Left lung (tissue), 10 donors: ENCODE measurements around the gene EPHA4. TPM values are rescaled to one million over a fixed set of nuclear protein-coding genes. Genes with fewer than 3 reads are reported as not detected.
A peak's percentile ranks its signal among the peaks of the same experiment; 100 is the strongest.

Experiments used
- ATAC-seq: fragments of 200-7000 bp; cut with Tn5 transposase; one replicate; pipeline ENCODE4 v1.9.1; 2020; ENCODE audit warnings: moderate library complexity
- DNase-seq, 4 donors: peaks; one replicate each; pipeline ENCODE4 v3.0.0-alpha.2; 2013 to 2020
- H3K27ac ChIP-seq, 2 donors: fragments of 200-600 bp; sonication (generic) in 1 of 2; one replicate each; pipeline versions ENCODE4 v1.5.0 to v1.8.0; 2020 to 2021
- H3K27me3 ChIP-seq, 2 donors: fragments of 200-600 bp; sonication (generic) in 1 of 2; one replicate each; pipeline versions ENCODE4 v1.5.0 to v1.8.0; 2020 to 2021
- H3K36me3 ChIP-seq, 2 donors: fragments of 200-600 bp; sonication (generic) in 1 of 2; one replicate each; pipeline versions ENCODE4 v1.5.0 to v1.8.0; 2020 to 2021
- H3K4me1 ChIP-seq, 2 donors: fragments of 200-600 bp; one replicate each; pipeline ENCODE4 v1.8.0; 2021
- H3K4me3 ChIP-seq, 2 donors: fragments of 200-600 bp; sonication (generic) in 1 of 2; one replicate each; pipeline versions ENCODE4 v1.5.0 to v1.8.0; 2020 to 2021; ENCODE audit warnings: mild to moderate bottlenecking in 1 of 2
- H3K9me3 ChIP-seq, 2 donors: fragments of 200-600 bp; sonication (generic) in 1 of 2; one replicate each; pipeline versions ENCODE4 v1.5.0 to v1.8.0; 2020 to 2021
- intact Hi-C, 2 donors: fragments of 100-400 bp; cut with DNase I; formaldehyde crosslinking; loops; one replicate each; pipeline versions ENCODE4 v1.11.2 to v1.14.2; 2022
- polyA plus RNA-seq, 6 donors: library from polyadenylated mRNA; unstranded; fragments of 120-200 nt; gene quantifications; one replicate each; pipeline ENCODE4 v1.2.1, GENCODE V29; 2013; ENCODE audit not compliant: insufficient read length in 6 of 6
- total RNA-seq, 2 donors: library from RNA; stranded (reverse); fragmentation: NEBNext Ultra II Directional; extraction: Animal tissue kit (Norgen Biotek cat#: 25700); gene quantifications; one replicate each; pipeline ENCODE4 v1.2.1, GENCODE V29; 2021
- TF ChIP-seq, protein P1 (sequence below), 2 donors: fragments of 200-600 bp; sonication (generic) in 1 of 2; IDR thresholded peaks; one replicate each; pipeline versions ENCODE4 v1.5.0 to v1.8.0; 2021; ENCODE audit warnings: antibody characterized with exemption in 2 of 2
- donor health status: DM: no; HTN: yes; CAD: no.
- donor health status: DM: no; HTN: no; CAD: no.

Gene EPHA4
- total and polyA plus RNA-seq, 8 donors = 17.7 to 41.0 (median 24.8) TPM

DNA sequence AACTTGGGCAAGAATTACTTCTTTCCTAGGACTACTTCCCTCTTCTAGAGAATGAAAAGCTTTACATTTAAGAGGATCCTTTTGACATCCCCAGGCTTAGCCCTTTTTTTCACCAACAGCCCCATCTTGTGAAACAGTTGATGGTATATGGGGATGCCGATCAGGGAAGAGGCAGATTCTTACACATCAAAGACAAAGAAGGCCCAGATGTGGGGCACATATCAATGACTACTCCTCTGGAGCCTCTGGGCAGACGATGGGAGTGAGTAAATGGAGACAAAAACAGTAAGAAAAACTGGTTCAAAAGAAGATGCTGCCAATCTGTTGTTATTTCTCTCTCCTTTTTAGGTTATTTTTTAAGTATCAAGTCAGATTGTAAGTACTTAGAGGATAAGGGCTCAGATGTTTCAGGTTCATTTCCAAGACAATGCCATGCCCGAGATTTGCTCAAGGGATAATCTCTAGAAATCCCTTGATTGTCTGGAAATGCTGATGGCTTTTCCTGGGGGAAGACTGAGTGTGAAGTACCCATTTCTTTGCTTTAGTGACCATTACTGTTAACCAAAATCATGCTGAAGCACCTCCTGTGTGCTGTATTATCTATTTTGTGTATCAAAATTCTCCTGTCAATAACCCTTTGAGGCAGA, 117.5 kb downstream of the EPHA4 start:
- H3K36me3 ChIP-seq = no peaks in the 10 kb centered on the region
- no peak overlapping the region for H3K4me3 ChIP-seq
- H3K9me3 ChIP-seq = no peaks in the 10 kb centered on the region
- no peak overlapping the region for H3K27ac ChIP-seq
- H3K4me1 ChIP-seq = peaks cover 0 to 3% of the 10 kb centered on the region in 2 donors
- H3K27me3 ChIP-seq = no peaks in the 10 kb centered on the region
- ATAC-seq = no peak
- intact Hi-C loops = no loop called here
- no peak for DNase-seq
- TF ChIP-seq, protein P1, sequence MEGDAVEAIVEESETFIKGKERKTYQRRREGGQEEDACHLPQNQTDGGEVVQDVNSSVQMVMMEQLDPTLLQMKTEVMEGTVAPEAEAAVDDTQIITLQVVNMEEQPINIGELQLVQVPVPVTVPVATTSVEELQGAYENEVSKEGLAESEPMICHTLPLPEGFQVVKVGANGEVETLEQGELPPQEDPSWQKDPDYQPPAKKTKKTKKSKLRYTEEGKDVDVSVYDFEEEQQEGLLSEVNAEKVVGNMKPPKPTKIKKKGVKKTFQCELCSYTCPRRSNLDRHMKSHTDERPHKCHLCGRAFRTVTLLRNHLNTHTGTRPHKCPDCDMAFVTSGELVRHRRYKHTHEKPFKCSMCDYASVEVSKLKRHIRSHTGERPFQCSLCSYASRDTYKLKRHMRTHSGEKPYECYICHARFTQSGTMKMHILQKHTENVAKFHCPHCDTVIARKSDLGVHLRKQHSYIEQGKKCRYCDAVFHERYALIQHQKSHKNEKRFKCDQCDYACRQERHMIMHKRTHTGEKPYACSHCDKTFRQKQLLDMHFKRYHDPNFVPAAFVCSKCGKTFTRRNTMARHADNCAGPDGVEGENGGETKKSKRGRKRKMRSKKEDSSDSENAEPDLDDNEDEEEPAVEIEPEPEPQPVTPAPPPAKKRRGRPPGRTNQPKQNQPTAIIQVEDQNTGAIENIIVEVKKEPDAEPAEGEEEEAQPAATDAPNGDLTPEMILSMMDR (IDR thresholded peaks at IDR 0.05) = no peak

DNA sequence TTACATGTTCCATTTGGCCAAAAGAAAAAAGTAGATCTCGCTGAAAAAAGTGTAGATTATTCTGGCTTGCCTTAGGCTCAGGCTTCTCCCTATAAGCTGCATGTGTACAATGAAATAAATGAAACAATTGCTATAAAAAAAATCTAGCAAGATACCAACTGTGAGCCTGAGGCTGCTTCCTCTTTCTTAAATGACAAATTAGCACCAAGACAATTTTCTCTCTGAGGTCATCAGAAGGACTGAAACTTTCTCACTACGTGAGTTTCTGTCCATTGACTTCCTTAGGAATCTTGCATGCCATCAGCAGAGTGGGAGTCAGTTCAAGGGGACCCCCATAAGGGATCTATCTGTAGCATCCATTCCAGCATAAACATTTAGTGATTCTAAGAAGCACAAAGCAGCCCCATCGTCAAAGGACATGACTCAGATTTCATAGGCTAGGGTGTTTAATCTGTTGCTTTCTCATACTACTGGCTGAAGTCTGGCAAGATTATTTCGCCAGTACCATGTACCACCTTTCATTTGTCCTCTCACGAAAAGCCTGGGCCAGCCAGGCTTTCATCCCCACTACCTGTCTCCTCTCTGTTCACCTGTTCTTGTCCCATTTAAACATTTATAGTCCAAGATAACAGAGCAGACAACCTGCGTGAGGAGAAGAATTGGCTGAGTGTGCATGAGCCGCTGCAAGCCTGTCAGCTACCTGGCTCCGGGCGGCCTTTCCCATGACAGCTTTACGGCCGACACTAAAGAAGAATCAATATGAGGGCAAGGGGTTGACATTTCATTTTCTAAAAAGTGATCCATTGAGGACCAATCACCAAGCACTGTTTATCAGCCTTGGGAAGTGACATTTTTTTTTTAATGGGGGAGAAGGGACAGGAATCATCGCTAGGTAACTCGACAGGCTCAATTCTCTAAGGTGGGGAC, 120.0 kb downstream of the EPHA4 start:
- intact Hi-C loops = no loop called here

DNA sequence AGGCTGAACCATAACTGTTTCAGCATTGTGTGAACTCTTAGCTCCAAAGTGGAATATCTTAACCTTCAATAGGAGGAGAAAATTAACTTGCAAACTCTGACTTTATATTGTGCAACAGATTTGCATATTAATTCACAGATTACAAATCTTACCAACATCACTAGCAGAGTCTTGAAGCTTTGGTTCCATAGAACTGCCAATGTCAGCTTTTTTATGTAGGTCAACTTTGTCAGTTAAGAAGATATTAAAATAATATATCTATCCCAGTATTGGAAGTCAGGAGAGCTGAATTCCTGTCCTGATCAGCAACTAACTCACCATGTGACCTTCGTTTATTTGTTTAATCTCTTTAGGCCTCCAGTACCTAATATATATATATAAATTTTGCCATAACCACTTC, 121.8 kb downstream of the EPHA4 start:
- TF ChIP-seq, protein P1 (IDR thresholded peaks at IDR 0.05) = no peak
- Histone ChIP-seq H3K4me3 (no peak overlapping the region), H3K27me3 (no peaks in the 10 kb centered on the region), H3K36me3 (no peaks in the 10 kb centered on the region), H3K9me3 (no peaks in the 10 kb centered on the region), H3K27ac (no peak overlapping the region), H3K4me1 (no peaks in the 10 kb centered on the region)
- ATAC-seq (no peak), DNase-seq (no peak)
- intact Hi-C loops = no loop called here

More for the DNA sequence above, 120.0 kb downstream of the EPHA4 start:
- Histone ChIP-seq H3K4me1 (no peaks in the 10 kb centered on the region), H3K27ac (no peak overlapping the region), H3K27me3 (no peaks in the 10 kb centered on the region), H3K36me3 (no peaks in the 10 kb centered on the region), H3K4me3 (no peak overlapping the region), H3K9me3 (no peaks in the 10 kb centered on the region)
- TF ChIP-seq, protein P1 (IDR thresholded peaks at IDR 0.05) = no peak
- DNase-seq (no peak), ATAC-seq (no peak)

DNA sequence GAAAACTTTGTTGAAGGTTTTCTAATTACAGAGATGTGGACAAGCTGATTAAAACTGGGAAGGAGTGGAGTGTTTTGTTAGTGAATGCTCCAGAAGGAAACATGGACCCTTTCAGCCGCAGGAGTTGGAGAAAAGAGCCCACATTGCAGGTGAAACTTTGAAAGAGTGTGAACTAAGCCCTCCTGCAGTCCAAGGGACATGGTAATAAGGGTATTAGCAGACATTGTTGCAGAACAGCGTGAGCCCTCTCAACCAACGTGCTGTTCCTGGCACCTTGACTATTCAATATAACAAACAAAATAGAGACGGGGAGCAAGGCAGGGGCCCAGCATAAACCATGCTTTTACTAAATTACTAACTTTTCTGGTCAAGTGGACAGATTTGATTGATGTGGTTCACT, 122.7 kb downstream of the EPHA4 start:
- no peak for ATAC-seq
- no peaks in the 10 kb centered on the region for H3K36me3 ChIP-seq
- TF ChIP-seq, protein P1 (IDR thresholded peaks at IDR 0.05) = no peak
- no peaks in the 10 kb centered on the region for H3K4me1 ChIP-seq
- intact Hi-C loops = no loop called here
- H3K9me3 ChIP-seq = no peaks in the 10 kb centered on the region
- no peak for DNase-seq
- no peak overlapping the region for H3K27ac ChIP-seq
- H3K4me3 ChIP-seq = no peak overlapping the region
- H3K27me3 ChIP-seq = no peaks in the 10 kb centered on the region

DNA sequence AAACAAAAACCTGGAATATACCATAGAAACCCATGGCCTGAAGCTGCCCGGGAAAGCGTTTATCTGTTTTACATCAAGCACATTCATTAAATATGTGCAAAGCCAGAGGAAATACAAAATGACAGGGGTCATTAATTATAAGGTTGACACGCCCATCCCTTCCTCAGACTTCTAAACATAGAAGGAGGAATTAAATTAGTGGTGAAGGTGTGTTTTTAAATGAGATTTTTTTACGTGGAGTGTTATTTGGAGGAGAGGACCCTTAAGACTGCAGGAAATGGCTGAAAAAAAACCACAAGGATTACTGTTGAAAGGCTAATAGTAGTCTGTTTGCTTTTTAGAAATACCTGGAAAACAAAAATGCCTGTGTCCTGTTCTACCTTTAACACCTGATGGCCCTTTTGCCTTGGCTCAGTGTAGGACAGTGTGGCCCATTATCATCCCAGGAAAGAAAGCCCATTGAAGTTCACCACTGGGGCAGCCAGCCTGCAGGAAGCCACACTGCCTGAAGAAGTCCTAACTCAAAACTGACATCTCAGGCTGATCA, 123.2 kb downstream of the EPHA4 start:
- ATAC-seq (peak; percentile 54), DNase-seq (no peak)
- no peaks in the 10 kb centered on the region for H3K36me3 ChIP-seq
- no peaks in the 10 kb centered on the region for H3K9me3 ChIP-seq
- intact Hi-C loops = no loop called here
- no peak overlapping the region for H3K4me3 ChIP-seq
- peaks cover 0 to 2% of the 10 kb centered on the region in 2 donors for H3K4me1 ChIP-seq
- no peak overlapping the region for H3K27ac ChIP-seq
- TF ChIP-seq, protein P1 (IDR thresholded peaks at IDR 0.05) = no peak
- no peaks in the 10 kb centered on the region for H3K27me3 ChIP-seq
